Mammary epithelial cell (primary cell): Measurements from ENCODE around the gene SSPN.

ENCODE experiments used
- CTCF ChIP-seq, 2 donors: IDR thresholded peaks in 1 of 2; conservative IDR thresholded peaks in 1 of 2; 2 replicates each; pipeline ENCODE4 v1.5.1; 2011 to 2012; ENCODE audit warnings: inconsistent platforms in 2 of 2, low read length in 2 of 2, mild to moderate bottlenecking in 2 of 2, control low read depth in 1 of 2, low read depth in 1 of 2; ENCODE audit not compliant: insufficient read depth in 1 of 2; ENCODE audit errors: extremely low read depth in 1 of 2
- EZH2 ChIP-seq: IDR thresholded peaks from 2 replicates; pipeline ENCODE4 v1.6.1; 2012; ENCODE audit warnings: low read length, inconsistent platforms, borderline replicate concordance

DNA sequence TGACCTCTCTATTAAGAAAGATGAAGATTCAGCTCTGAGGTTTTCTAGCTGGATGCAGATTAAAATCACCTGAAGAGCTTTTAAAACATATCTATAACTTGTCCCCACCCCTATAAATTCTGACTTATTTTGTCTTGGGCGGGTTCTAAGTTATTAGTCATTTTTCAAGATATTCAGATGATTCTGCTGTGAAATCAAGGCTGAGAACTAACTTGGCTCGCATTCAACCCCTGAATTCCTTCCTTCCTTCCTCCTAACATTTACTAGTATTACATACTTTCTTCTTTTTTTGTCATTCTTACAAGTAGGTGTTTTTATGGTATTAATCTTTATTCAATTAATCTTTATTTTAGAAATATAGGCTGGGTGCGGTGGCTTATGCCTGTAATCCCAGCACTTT lies 55.4 kb downstream of the SSPN start:
- TF ChIP-seq CTCF (conservative IDR thresholded peaks at IDR 0.05 in 1 of 2, IDR thresholded peaks at IDR 0.05 in 1 of 2; ENCODE audit: extremely low read depth in 1 of 2, insufficient read depth in 1 of 2, low read depth in 1 of 2, low read length in 2 of 2) (no peak), EZH2 (no peak)
